ENCODE data around the gene SUGCT. TPM values are rescaled to one million over a fixed set of nuclear protein-coding genes. Genes with fewer than 3 reads are reported as not detected.
A peak's percentile ranks its signal among the peaks of the same experiment; 100 is the strongest.

SUGCT gene
- total RNA-seq, 1 experiment from 2014 or later, result 15.3 TPM

- no peak for DNase-seq (ENCODE audit: low spot score)
- in situ Hi-C loops (cut with HindIII; ENCODE audit: low sequenced_read_pairs), result no loop called here
Observed at GRCh38 chr7:40300146-40300670, 165.4 kb downstream of the SUGCT start.

GRCh38 chr7:40301486-40302068 is 166.8 kb downstream of the SUGCT start:
- in situ Hi-C loops (cut with HindIII; ENCODE audit: low sequenced_read_pairs), result no loop called here
- DNase-seq (ENCODE audit: low spot score), result no peak

- in situ Hi-C loops (cut with HindIII; ENCODE audit: low sequenced_read_pairs), result no loop called here
Observed at GRCh38 chr7:40303996-40304395, 169.2 kb downstream of the SUGCT start.

GRCh38 chr7:40305229-40305628 is 170.4 kb downstream of the SUGCT start:
- in situ Hi-C loops (cut with HindIII; ENCODE audit: low sequenced_read_pairs), result no loop called here

More at GRCh38 chr7:40303996-40304395, 169.2 kb downstream of the SUGCT start:
- no peak for DNase-seq (ENCODE audit: low spot score)

GRCh38 chr7:40306025-40306424 is 171.2 kb downstream of the SUGCT start:
- in situ Hi-C loops (cut with HindIII; ENCODE audit: low sequenced_read_pairs), result no loop called here
- DNase-seq (ENCODE audit: low spot score), result no peak

More at GRCh38 chr7:40305229-40305628, 170.4 kb downstream of the SUGCT start:
- no peak for DNase-seq (ENCODE audit: low spot score)

GRCh38 chr7:40306596-40306995 is 171.8 kb downstream of the SUGCT start:
- DNase-seq (ENCODE audit: low spot score), result no peak
- in situ Hi-C loops (cut with HindIII; ENCODE audit: low sequenced_read_pairs), result no loop called here

GRCh38 chr7:40310258-40310657 is 175.5 kb downstream of the SUGCT start:
- in situ Hi-C loops (cut with HindIII; ENCODE audit: low sequenced_read_pairs), result no loop called here
- DNase-seq (ENCODE audit: low spot score), result no peak

- DNase-seq (ENCODE audit: low spot score), result no peak
- in situ Hi-C loops (cut with HindIII; ENCODE audit: low sequenced_read_pairs), result no loop called here
Observed at GRCh38 chr7:40311307-40311706, 176.5 kb downstream of the SUGCT start.

GRCh38 chr7:40315277-40315676 is 180.5 kb downstream of the SUGCT start:
- in situ Hi-C loops (cut with HindIII; ENCODE audit: low sequenced_read_pairs), result no loop called here
- no peak for DNase-seq (ENCODE audit: low spot score)

GRCh38 chr7:40316176-40316575 is 181.4 kb downstream of the SUGCT start:
- no peak for DNase-seq (ENCODE audit: low spot score)
- in situ Hi-C loops (cut with HindIII; ENCODE audit: low sequenced_read_pairs), result no loop called here

GRCh38 chr7:40324914-40325313 is 190.1 kb downstream of the SUGCT start:
- DNase-seq (ENCODE audit: low spot score), result no peak
- in situ Hi-C loops (cut with HindIII; ENCODE audit: low sequenced_read_pairs), result no loop called here

- no peak for DNase-seq (ENCODE audit: low spot score)
- in situ Hi-C loops (cut with HindIII; ENCODE audit: low sequenced_read_pairs), result no loop called here
Observed at GRCh38 chr7:40327113-40327512, 192.3 kb downstream of the SUGCT start.

GRCh38 chr7:40327873-40328272 is 193.1 kb downstream of the SUGCT start:
- DNase-seq (ENCODE audit: low spot score), result no peak
- in situ Hi-C loops (cut with HindIII; ENCODE audit: low sequenced_read_pairs), result no loop called here

GRCh38 chr7:40329601-40330153 is 194.9 kb downstream of the SUGCT start:
- in situ Hi-C loops (cut with HindIII; ENCODE audit: low sequenced_read_pairs), result no loop called here
- peak; percentile 86 for DNase-seq (ENCODE audit: low spot score)

GRCh38 chr7:40330408-40330807 is 195.6 kb downstream of the SUGCT start:
- DNase-seq (ENCODE audit: low spot score), result no peak
- in situ Hi-C loops (cut with HindIII; ENCODE audit: low sequenced_read_pairs), result no loop called here

GRCh38 chr7:40331915-40332314 is 197.1 kb downstream of the SUGCT start:
- no peak for DNase-seq (ENCODE audit: low spot score)
- in situ Hi-C loops (cut with HindIII; ENCODE audit: low sequenced_read_pairs), result no loop called here

- DNase-seq (ENCODE audit: low spot score), result no peak
- in situ Hi-C loops (cut with HindIII; ENCODE audit: low sequenced_read_pairs), result no loop called here
Observed at GRCh38 chr7:40332516-40332915, 197.7 kb downstream of the SUGCT start.

GRCh38 chr7:40341836-40342235 is 207.0 kb downstream of the SUGCT start:
- in situ Hi-C loops (cut with HindIII; ENCODE audit: low sequenced_read_pairs), result no loop called here
- DNase-seq (ENCODE audit: low spot score), result no peak

GRCh38 chr7:40346554-40346953 is 211.7 kb downstream of the SUGCT start:
- no peak for DNase-seq (ENCODE audit: low spot score)
- in situ Hi-C loops (cut with HindIII; ENCODE audit: low sequenced_read_pairs), result no loop called here

GRCh38 chr7:40348126-40348728 is 213.4 kb downstream of the SUGCT start:
- no peak for DNase-seq (ENCODE audit: low spot score)
- in situ Hi-C loops (cut with HindIII; ENCODE audit: low sequenced_read_pairs), result no loop called here

GRCh38 chr7:40350100-40350499 is 215.3 kb downstream of the SUGCT start:
- DNase-seq (ENCODE audit: low spot score), result no peak
- in situ Hi-C loops (cut with HindIII; ENCODE audit: low sequenced_read_pairs), result no loop called here

Measured in G401 (cell line).